GM12878 (cell line): Measurements from ENCODE around the gene RHEBL1. TPM values are rescaled to one million over a fixed set of nuclear protein-coding genes. Genes with fewer than 3 reads are reported as not detected.

ENCODE experiments used
- ATAC-seq: fragments of 200-7000 bp; cut with Tn5 transposase; 3 replicates; pipeline ENCODE4 v1.9.1; 2020; ENCODE audit warnings: mild to moderate bottlenecking, moderate library complexity
- BruUV-seq: library from RNA; stranded (reverse); fragments of 400-500 nt; replicated peaks from 2 replicates; lab custom pipeline; 2021; lab: Mats Ljungman, UMichigan
- CTCF ChIA-PET: fragments of 300-600 bp; sonication (Branson Sonifier 250); formaldehyde crosslinking; extraction: SDS; loops from one replicate; lab custom pipeline; 2021; ENCODE audit warnings: inconsistent platforms; lab: Yijun Ruan, JAX
- POLR2A ChIA-PET: fragments of 350-600 bp; formaldehyde crosslinking; extraction: SDS; loops from one replicate; lab custom pipeline; 2021; ENCODE audit warnings: inconsistent platforms; lab: Charles Lee
- RAD21 ChIA-PET: fragments of 300-600 bp; sonication (Branson Sonifier 250); formaldehyde crosslinking; loops from one replicate; lab custom pipeline; 2023; ENCODE audit warnings: antibody characterized with exemption; ENCODE audit not compliant: unreplicated experiment; lab: Charles Lee
- SMC1A ChIA-PET: fragments of 300-600 bp; sonication (Branson Sonifier 250); formaldehyde crosslinking; loops from one replicate; lab custom pipeline; 2023; ENCODE audit not compliant: unreplicated experiment, uncharacterized antibody; lab: Charles Lee
- DNase-seq: peaks from one replicate; pipeline ENCODE4 v3.0.0-alpha.2; 2011; ENCODE audit warnings: low read depth, low spot score
- FAIRE-seq: peaks from 3 replicates; lab custom pipeline; 2011; peaks lifted over from hg19 to GRCh38; lab: Jason Lieb, UNC
- H2AFZ ChIP-seq: 2 replicates; pipeline ENCODE4 v1.6.0; 2011; ENCODE audit warnings: low read depth, low read length, control low read depth; ENCODE audit not compliant: control insufficient read depth
- H3K27ac ChIP-seq: 2 replicates; pipeline ENCODE4 v1.5.1; 2011; ENCODE audit warnings: control low read depth; ENCODE audit not compliant: control insufficient read depth, insufficient read depth
- H3K27me3 ChIP-seq, 2 experiments: replicated peaks in 1 of 2; 2 replicates each; pipeline versions ENCODE4 v1.6.0 to v1.6.1; 2011; ENCODE audit warnings: low read length in 1 of 2; ENCODE audit not compliant: control insufficient read depth in 2 of 2, insufficient read depth in 2 of 2
- H3K36me3 ChIP-seq, 2 experiments: 2 replicates each; pipeline ENCODE4 v1.5.1; 2011; ENCODE audit warnings: low read length in 1 of 2; ENCODE audit not compliant: control insufficient read depth in 2 of 2, insufficient read depth in 2 of 2
- H3K4me1 ChIP-seq: 2 replicates; pipeline ENCODE4 v1.6.1; 2011; ENCODE audit warnings: mild to moderate bottlenecking, low read length, moderate library complexity, mixed read lengths; ENCODE audit not compliant: control insufficient read depth, insufficient read depth
- H3K4me2 ChIP-seq: 2 replicates; pipeline ENCODE4 v1.6.0; 2011; ENCODE audit warnings: control low read depth; ENCODE audit not compliant: control insufficient read depth, insufficient read depth
- H3K4me3 ChIP-seq: fragments of 200-600 bp; sonication (generic); 2 replicates; pipeline ENCODE4 v1.5.1; 2016
- H3K79me2 ChIP-seq: 2 replicates; pipeline ENCODE4 v1.6.0; 2011; ENCODE audit warnings: low read length; ENCODE audit not compliant: control insufficient read depth, insufficient read depth
- H3K9ac ChIP-seq: 2 replicates; pipeline ENCODE4 v1.8.0; 2011; ENCODE audit warnings: low read length, control low read depth, mixed read lengths; ENCODE audit not compliant: control insufficient read depth, insufficient read depth
- H3K9me3 ChIP-seq: replicated peaks from 3 replicates; pipeline ENCODE4 v1.5.1; 2011; ENCODE audit warnings: mild to moderate bottlenecking, low read length; ENCODE audit not compliant: control insufficient read depth, insufficient read depth
- H4K20me1 ChIP-seq: 2 replicates; pipeline ENCODE4 v1.6.0; 2011; ENCODE audit not compliant: control insufficient read depth, insufficient read depth
- ASH2L ChIP-seq: fragments of 300-600, 200-600 bp; sonication (generic); IDR thresholded peaks from 2 replicates; pipeline ENCODE4 v1.6.1; 2017; ENCODE audit warnings: low read depth, mild to moderate bottlenecking, borderline replicate concordance
- CBX3 ChIP-seq: fragments of 200-600 bp; sonication (generic); IDR thresholded peaks from 2 replicates; pipeline ENCODE4 v1.6.1; 2016; ENCODE audit warnings: low read depth, borderline replicate concordance
- FOXK2 ChIP-seq: fragments of 450-650 bp; IDR thresholded peaks from 2 replicates; pipeline ENCODE4 v1.6.1; 2017; ENCODE audit warnings: mild to moderate bottlenecking, moderate library complexity
- HDAC6 ChIP-seq: fragments of 200-600 bp; sonication (generic); IDR thresholded peaks from one replicate; pipeline ENCODE4 v1.8.0; 2017; ENCODE audit warnings: antibody characterized with exemption; ENCODE audit not compliant: unreplicated experiment
- IRF3 ChIP-seq: fragments of 450-650 bp; IDR thresholded peaks from 2 replicates; pipeline ENCODE4 v1.6.1; 2014; ENCODE audit warnings: mild to moderate bottlenecking
- IRF4 ChIP-seq: IDR thresholded peaks from 2 replicates; pipeline ENCODE4 v1.6.1; 2011; ENCODE audit warnings: low read depth, low read length
- KDM1A ChIP-seq: fragments of 200-600 bp; sonication (generic); IDR thresholded peaks from 2 replicates; pipeline ENCODE4 v1.6.1; 2016; ENCODE audit warnings: borderline replicate concordance
- KLF5 ChIP-seq: fragments of 450-650 bp; IDR thresholded peaks from 2 replicates; pipeline ENCODE4 v1.6.1; 2014; ENCODE audit warnings: mild to moderate bottlenecking; ENCODE audit not compliant: partially characterized antibody
- NR2C2 ChIP-seq: IDR thresholded peaks from 2 replicates; pipeline ENCODE4 v1.6.1; 2011; ENCODE audit warnings: borderline replicate concordance, low read depth; ENCODE audit not compliant: control insufficient read depth, insufficient read length
- RFX5 ChIP-seq: IDR thresholded peaks from 2 replicates; pipeline ENCODE4 v1.6.1; 2011; ENCODE audit warnings: low read depth, low read length, improper control_type of control experiment
- TARDBP ChIP-seq: IDR thresholded peaks from 2 replicates; pipeline ENCODE4 v1.6.1; 2016; ENCODE audit warnings: borderline replicate concordance
- YY1 ChIP-seq: IDR thresholded peaks from 2 replicates; pipeline ENCODE4 v1.6.1; 2011; ENCODE audit warnings: low read depth, mild to moderate bottlenecking, low read length
- ZBED1 ChIP-seq: IDR thresholded peaks from 2 replicates; pipeline ENCODE4 v1.6.1; 2016; ENCODE audit warnings: borderline replicate concordance
- ZNF274 ChIP-seq: IDR thresholded peaks from one replicate; pipeline ENCODE4 v1.8.0; 2011; ENCODE audit not compliant: insufficient read length, insufficient read depth
- WGBS: methylation state at CpG from one replicate; pipeline ENCODE4 v1.1.6; 2016; ENCODE audit warnings: low lambda C conversion rate; ENCODE audit not compliant: insufficient replicate concordance, insufficient coverage; ENCODE audit errors: missing lambda C conversion rate; 5-methylcytosine and 5-hydroxymethylcytosine counted together
- in situ Hi-C: fragments of 300-500 bp; cut with MboI; formaldehyde crosslinking; loops from 9 replicates; pipeline ENCODE4 v1.14.3; 2018; ENCODE audit warnings: mixed read lengths
- intact Hi-C: fragments of 100-400 bp; cut with micrococcal nuclease; formaldehyde crosslinking; loops from one replicate; pipeline ENCODE4 v1.14.2; 2022; ENCODE audit not compliant: unreplicated experiment
- polyA plus RNA-seq, 11 experiments: library from polyadenylated mRNA; depleted of rRNA in 4 of 11; unstranded in 6 of 11; stranded (reverse) in 5 of 11; fragments of >200 nt; fragmentation: Nextera tagmentation in 4 of 11; fragmentation: Illumina TruSeq in 1 of 11; extraction: Ambion mirVana in 4 of 11; extraction: Trizol in 1 of 11; gene quantifications; 1 replicate in 1 of 11; 2 replicates in 10 of 11; pipeline versions ENCODE4 v1.2.1 to v1.2.3, GENCODE V29; 2011 to 2016; ENCODE audit warnings: inconsistent platforms in 2 of 11, missing spikeins in 2 of 11, low read depth in 1 of 11
- total RNA-seq, 4 experiments: library from RNA; depleted of rRNA in 3 of 4; stranded (reverse); fragments of >200 nt in 3 of 4; fragmentation: Illumina TruSeq in 1 of 4; extraction: Trizol in 1 of 4; gene quantifications; 2 replicates each; pipeline versions ENCODE4 v1.2.1 to v1.2.3, GENCODE V29; 2013 to 2021

Gene RHEBL1
- total and polyA plus RNA-seq, 10 of the 15 experiments (the other 5 are each of a cell fraction or from before 2014, with no cell fraction given): 5.9 to 18.7 (median 12.0) TPM

GRCh38 chr12:49093792-49094159 lies 24.0 kb upstream of the RHEBL1 start:
- DNase-seq (no peak), ATAC-seq (no peak), FAIRE-seq (no peak)
- POLR2A ChIA-PET: interaction anchor here (0.6 to 3.6 kb wide), 4 partner anchors 14 to 58 kb away, joined by 3 to 11 read pairs (median 8); partner anchors contain the start of genes LMBR1L and TUBA1B
- TF ChIP-seq ASH2L (no peak), IRF4 (no peak), RFX5 (no peak), IRF3 (no peak), ZBED1 (no peak), ZNF274 (no peak), YY1 (no peak), KLF5 (no peak), CBX3 (no peak), HDAC6 (no peak), NR2C2 (no peak), FOXK2 (no peak), KDM1A (no peak), TARDBP (no peak)
- Histone ChIP-seq H4K20me1 (no peaks in the 10 kb centered on the region), H3K27ac (no peak overlapping the region), H3K4me2 (no peak overlapping the region), H3K4me1 (0 out of 2 replicates have a peak, but pooled peaks cover 3% of the 10 kb centered on the region), H2AFZ (no peak overlapping the region), H3K79me2 (no peaks in the 10 kb centered on the region), H3K27me3 (peaks cover 30 to 42% of the 10 kb centered on the region in 2 experiments), H3K36me3 (peaks cover 0 to 3% of the 10 kb centered on the region in 2 experiments; a peak in 2 of 4 replicates), H3K9ac (no peak overlapping the region), H3K9me3 (no peaks in the 10 kb centered on the region), H3K4me3 (no peak overlapping the region)
- intact Hi-C loops: loop anchor here (5.0 kb wide), 1 partner anchor 96 kb away; the partner anchor contains the start of gene DDN
- CTCF ChIA-PET: interaction anchor here (1.1 to 12.2 kb wide), 7 partner anchors 8 to 97 kb away, joined by 3 to 244 read pairs (median 37); partner anchors contain the start of genes DDN, LMBR1L, RHEBL1 and TUBA1B
- RAD21 ChIA-PET: interaction anchor here (0.7 to 5.9 kb wide), 5 partner anchors 24 to 439 kb away, joined by 3 to 66 read pairs (median 3); partner anchors contain the start of gene RHEBL1
- SMC1A ChIA-PET: interaction anchor here (1.0 to 6.8 kb wide), 7 partner anchors 9 to 242 kb away, joined by 3 to 64 read pairs (median 5); partner anchors contain the start of genes DDX23, LMBR1L and RHEBL1
- in situ Hi-C loops: no loop called here
- no TSS peak for BruUV-seq
- 2% methylated on average over 9 of the region's 9 CpGs for WGBS
